Right hindlimb (tissue), 1 donor: ENCODE data around the gene REC114.

Source experiments
- DNase-seq: peaks from one replicate; pipeline ENCODE4 v3.0.0-alpha.2; 2018

REC114 gene

DNA sequence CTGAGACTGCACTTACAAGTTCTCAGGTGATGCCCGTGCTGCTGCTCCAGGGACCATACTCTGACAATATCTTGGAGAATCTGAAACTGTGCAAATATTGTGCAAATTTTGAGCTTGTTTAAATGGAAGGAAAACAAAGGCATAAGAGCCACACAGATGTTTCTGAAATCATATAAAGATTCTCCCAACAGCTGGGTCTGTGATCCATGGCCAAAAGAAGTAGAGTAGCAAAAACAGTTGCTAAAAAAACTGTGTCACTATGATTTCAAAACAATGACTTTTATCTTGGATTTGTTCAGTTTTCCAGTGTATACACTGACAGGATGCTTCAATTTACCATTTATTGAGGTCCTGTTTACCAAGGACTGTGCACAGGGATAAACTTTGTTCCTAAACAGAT is 164.9 kb downstream of the REC114 start:
- DNase-seq: no peak

DNA sequence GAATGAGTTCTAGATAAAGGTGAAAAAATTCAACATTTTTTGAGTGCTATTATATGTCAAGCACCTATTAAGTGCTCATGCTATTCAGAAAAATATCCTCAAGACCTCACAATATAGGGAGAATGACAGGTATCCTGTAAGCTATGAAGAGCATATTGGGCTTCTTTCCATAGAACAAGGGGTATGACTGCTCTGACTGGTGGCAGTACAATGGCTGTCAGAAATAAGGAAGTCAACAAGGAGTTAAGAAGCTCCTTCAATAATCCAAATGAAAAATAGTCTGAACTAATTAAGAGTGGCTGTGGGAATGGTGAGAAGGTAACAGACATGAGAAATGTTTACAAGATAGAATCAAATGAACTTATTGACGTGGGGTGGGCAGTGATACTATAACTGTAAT is 165.5 kb downstream of the REC114 start:
- no peak for DNase-seq

DNA sequence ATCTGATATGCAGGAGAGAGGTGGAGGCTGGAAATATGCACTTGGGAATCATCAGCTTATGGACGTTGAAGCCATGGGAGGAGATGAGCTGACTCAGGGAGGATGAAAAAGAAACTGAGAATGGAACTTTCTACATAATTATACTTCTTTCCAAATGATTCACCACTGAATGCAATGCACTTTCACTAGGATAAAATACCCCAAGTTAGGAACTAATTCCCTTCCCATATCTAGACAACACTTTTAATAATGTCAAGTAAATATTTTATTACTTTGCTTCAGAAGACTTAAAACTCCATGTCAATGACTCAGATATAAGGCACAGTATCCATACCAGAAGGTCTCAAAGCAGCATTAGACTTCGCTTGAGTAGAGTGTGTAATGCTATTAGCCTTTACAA is 166.0 kb downstream of the REC114 start:
- DNase-seq: no peak
